HEK293T (cell line): ENCODE measurements around the gene SLC9A9.

Experiments used
- ARNT ChIP-seq: fragments of 450-650 bp; IDR thresholded peaks from 2 replicates; pipeline ENCODE4 v1.6.1; 2017; ENCODE audit warnings: mild to moderate bottlenecking
- BHLHE40 ChIP-seq: fragments of 450-650 bp; IDR thresholded peaks from 2 replicates; pipeline ENCODE4 v1.6.1; 2016; ENCODE audit warnings: mild to moderate bottlenecking, moderate library complexity, borderline replicate concordance
- ELF4 ChIP-seq: fragments of 450-650 bp; IDR thresholded peaks from 2 replicates; pipeline ENCODE4 v1.6.1; 2017; ENCODE audit warnings: antibody characterized with exemption
- FOXA1 ChIP-seq: fragments of 450-650 bp; IDR thresholded peaks from 2 replicates; pipeline ENCODE4 v1.6.1; 2016; ENCODE audit warnings: mild to moderate bottlenecking
- FOXK2 ChIP-seq: fragments of 450-650 bp; IDR thresholded peaks from 2 replicates; pipeline ENCODE4 v1.6.1; 2016; ENCODE audit warnings: mild to moderate bottlenecking
- FOXM1 ChIP-seq: fragments of 450-650 bp; IDR thresholded peaks from 2 replicates; pipeline ENCODE4 v1.6.1; 2017; ENCODE audit warnings: mild to moderate bottlenecking, borderline replicate concordance
- HDGF ChIP-seq: fragments of 450-650 bp; IDR thresholded peaks from 2 replicates; pipeline ENCODE4 v1.6.1; 2017; ENCODE audit warnings: antibody characterized with exemption, borderline replicate concordance
- NFRKB ChIP-seq: fragments of 450-650 bp; IDR thresholded peaks from 2 replicates; pipeline ENCODE4 v1.6.1; 2016; ENCODE audit warnings: mild to moderate bottlenecking, moderate library complexity
- PKNOX1 ChIP-seq: fragments of 450-650 bp; IDR thresholded peaks from 2 replicates; pipeline ENCODE4 v1.6.1; 2016
- SP1 ChIP-seq: fragments of 450-650 bp; IDR thresholded peaks from 2 replicates; pipeline ENCODE4 v1.6.1; 2017
- TARDBP ChIP-seq: fragments of 450-650 bp; IDR thresholded peaks from 2 replicates; pipeline ENCODE4 v1.6.1; 2016
- ZNF384 ChIP-seq: fragments of 450-650 bp; IDR thresholded peaks from 2 replicates; pipeline ENCODE4 v1.6.1; 2016

GRCh38 chr3:143672396-143673165, 175.7 kb downstream of the SLC9A9 start:
- TF ChIP-seq BHLHE40: no peak
- no peak for TF ChIP-seq SP1
- TF ChIP-seq FOXA1: no peak
- no peak for TF ChIP-seq FOXM1
- TF ChIP-seq NFRKB: no peak
- TF ChIP-seq ZNF384: no peak
- TF ChIP-seq ARNT: no peak
- no peak for TF ChIP-seq TARDBP
- TF ChIP-seq FOXK2: no peak
- TF ChIP-seq ELF4: no peak
- TF ChIP-seq HDGF: no peak
- TF ChIP-seq PKNOX1: no peak
